H1 (cell line): ENCODE measurements around the gene RAB22A. TPM values are rescaled to one million over a fixed set of nuclear protein-coding genes. Genes with fewer than 3 reads are reported as not detected.

Experiments used
- CTCF ChIA-PET: fragments of 300-600 bp; sonication (Branson Sonifier 250); formaldehyde crosslinking; loops from one replicate; lab custom pipeline; 2021; ENCODE audit not compliant: partially characterized antibody; lab: Charles Lee
- POLR2A ChIA-PET: fragments of 300-600 bp; sonication (Branson Sonifier 250); formaldehyde crosslinking; loops from one replicate; lab custom pipeline; 2021; ENCODE audit warnings: inconsistent platforms; ENCODE audit not compliant: partially characterized antibody; lab: Charles Lee
- DNase-seq, 2 experiments: peaks; one replicate each; pipeline versions ENCODE4 v3.0.0 to v3.0.0-alpha.2; 2010 to 2022; ENCODE audit warnings: low spot score in 2 of 2, low read depth in 1 of 2, mixed read lengths in 1 of 2
- FAIRE-seq: peaks from 2 replicates; lab custom pipeline; 2011; peaks lifted over from hg19 to GRCh38; lab: Jason Lieb, UNC
- H2AFZ ChIP-seq: 2 replicates; pipeline ENCODE4 v1.8.1; 2012; ENCODE audit warnings: low read length, inconsistent platforms
- H2AK5ac ChIP-seq: 2 replicates; pipeline ENCODE4 v1.6.1; 2013; ENCODE audit warnings: low read depth, low read length
- H2BK120ac ChIP-seq: replicated peaks from 2 replicates; pipeline ENCODE3; 2013; ENCODE audit warnings: low read depth, low read length, inconsistent platforms
- H2BK12ac ChIP-seq: 2 replicates; pipeline ENCODE4 v1.6.1; 2013; ENCODE audit warnings: low read depth, low read length
- H2BK15ac ChIP-seq: 2 replicates; pipeline ENCODE4 v1.6.1; 2013; ENCODE audit warnings: low read length
- H2BK20ac ChIP-seq: 2 replicates; pipeline ENCODE4 v1.6.1; 2013; ENCODE audit warnings: low read length
- H2BK5ac ChIP-seq: 2 replicates; pipeline ENCODE4 v1.6.1; 2013; ENCODE audit warnings: low read depth, low read length
- H3K14ac ChIP-seq: 2 replicates; pipeline ENCODE4 v1.6.1; 2013; ENCODE audit warnings: inconsistent platforms; ENCODE audit not compliant: insufficient read length
- H3K18ac ChIP-seq: 2 replicates; pipeline ENCODE4 v1.6.1; 2013; ENCODE audit warnings: low read length; ENCODE audit errors: extremely low read depth
- H3K23ac ChIP-seq: 2 replicates; pipeline ENCODE4 v1.6.1; 2013; ENCODE audit warnings: inconsistent platforms; ENCODE audit not compliant: insufficient read length
- H3K23me2 ChIP-seq: 2 replicates; pipeline ENCODE4 v1.6.1; 2013; ENCODE audit warnings: low read depth, low read length
- H3K27ac ChIP-seq: 2 replicates; pipeline ENCODE4 v1.6.1; 2011; ENCODE audit warnings: low read depth, low read length, inconsistent platforms
- H3K27me3 ChIP-seq, 4 experiments: replicated peaks in 1 of 4; 1 replicate in 1 of 4; 2 replicates in 3 of 4; pipeline versions ENCODE4 v1.6.1 to v1.8.1; 2011 to 2013; ENCODE audit warnings: low read length in 3 of 4, mild to moderate bottlenecking in 3 of 4, inconsistent platforms in 2 of 4, mixed read lengths in 2 of 4, moderate library complexity in 1 of 4; ENCODE audit not compliant: control insufficient read depth in 3 of 4, insufficient read depth in 3 of 4; ENCODE audit errors: extremely low read depth in 1 of 4
- H3K36me3 ChIP-seq, 4 experiments: 2 replicates each; pipeline versions ENCODE4 v1.6.1 to v1.8.1; 2011 to 2013; ENCODE audit warnings: mild to moderate bottlenecking in 4 of 4, low read length in 3 of 4, moderate library complexity in 2 of 4, control low read depth in 1 of 4, inconsistent platforms in 1 of 4; ENCODE audit not compliant: insufficient read depth in 4 of 4, control insufficient read depth in 2 of 4
- H3K4ac ChIP-seq: replicated peaks from 2 replicates; pipeline ENCODE3; 2013; ENCODE audit warnings: low read length, low read depth, mixed read lengths, inconsistent platforms; ENCODE audit not compliant: insufficient read length
- H3K4me1 ChIP-seq, 4 experiments: replicated peaks in 1 of 4; 1 replicate in 1 of 4; 2 replicates in 3 of 4; pipeline versions ENCODE4 v1.6.1 to v1.8.1; 2011 to 2013; ENCODE audit warnings: low read length in 3 of 4, inconsistent platforms in 2 of 4, mixed read lengths in 1 of 4; ENCODE audit not compliant: insufficient read depth in 4 of 4, control insufficient read depth in 3 of 4
- H3K4me2 ChIP-seq, 2 experiments: 2 replicates each; pipeline versions ENCODE4 v1.6.1 to v1.8.1; 2011 to 2013; ENCODE audit warnings: low read depth in 2 of 2, low read length in 2 of 2, control low read depth in 1 of 2, inconsistent platforms in 1 of 2, mild to moderate bottlenecking in 1 of 2; ENCODE audit not compliant: insufficient read depth in 1 of 2
- H3K4me3 ChIP-seq, 4 experiments: fragments of 200-600, 300-600 bp in 1 of 4; sonication (generic), shearing (Covaris generic), sonication (Bioruptor Twin) in 1 of 4; 2 replicates each; pipeline versions ENCODE4 v1.5.1 to v1.8.1; 2011 to 2016; ENCODE audit warnings: low read length in 4 of 4, low read depth in 3 of 4, control low read depth in 2 of 4, inconsistent platforms in 2 of 4, mild to moderate bottlenecking in 2 of 4, mixed read lengths in 1 of 4, moderate library complexity in 1 of 4; ENCODE audit not compliant: insufficient read depth in 2 of 4; ENCODE audit errors: extremely low read depth in 1 of 4
- H3K56ac ChIP-seq: replicated peaks from 2 replicates; pipeline ENCODE3; 2013; ENCODE audit warnings: low read depth, mild to moderate bottlenecking, mixed read lengths, low read length, inconsistent platforms; ENCODE audit not compliant: insufficient read length
- H3K79me1 ChIP-seq: 2 replicates; pipeline ENCODE4 v1.6.1; 2013; ENCODE audit warnings: low read depth, low read length, control low read depth
- H3K79me2 ChIP-seq, 2 experiments: 2 replicates each; pipeline versions ENCODE4 v1.6.1 to v1.8.1; 2012 to 2013; ENCODE audit warnings: low read length in 2 of 2, mild to moderate bottlenecking in 2 of 2, inconsistent platforms in 1 of 2; ENCODE audit not compliant: insufficient read depth in 2 of 2, control insufficient read depth in 1 of 2
- H3K9ac ChIP-seq, 4 experiments: replicated peaks in 1 of 4; 1 replicate in 1 of 4; 2 replicates in 3 of 4; pipeline versions ENCODE4 v1.6.1 to v1.8.1; 2011 to 2013; ENCODE audit warnings: low read depth in 3 of 4, low read length in 3 of 4, control low read depth in 2 of 4, mild to moderate bottlenecking in 2 of 4, moderate library complexity in 2 of 4, inconsistent platforms in 1 of 4; ENCODE audit errors: extremely low read depth in 1 of 4
- H3K9me3 ChIP-seq, 2 experiments: 2 replicates each; pipeline versions ENCODE4 v1.6.1 to v1.8.1; 2012 to 2013; ENCODE audit warnings: mild to moderate bottlenecking in 2 of 2, moderate library complexity in 2 of 2, control low read depth in 1 of 2, inconsistent platforms in 1 of 2, low read depth in 1 of 2, low read length in 1 of 2, mixed read lengths in 1 of 2; ENCODE audit not compliant: insufficient read depth in 2 of 2
- H4K20me1 ChIP-seq, 2 experiments: replicated peaks in 1 of 2; 2 replicates each; pipeline versions ENCODE3 to v1.8.1; 2011 to 2013; ENCODE audit warnings: inconsistent platforms in 2 of 2, low read length in 2 of 2, mild to moderate bottlenecking in 1 of 2; ENCODE audit not compliant: insufficient read depth in 2 of 2, control insufficient read depth in 1 of 2
- H4K5ac ChIP-seq: 2 replicates; pipeline ENCODE4 v1.6.1; 2013; ENCODE audit warnings: low read length, low read depth, mixed read lengths, inconsistent platforms; ENCODE audit not compliant: insufficient read length
- H4K8ac ChIP-seq: 2 replicates; pipeline ENCODE4 v1.8.0; 2013; ENCODE audit warnings: mild to moderate bottlenecking, moderate library complexity, low read length, inconsistent platforms; ENCODE audit not compliant: insufficient read depth; ENCODE audit errors: extremely low read depth
- H4K91ac ChIP-seq: replicated peaks from 2 replicates; pipeline ENCODE3; 2013; ENCODE audit warnings: low read length, mixed read lengths, inconsistent platforms; ENCODE audit not compliant: insufficient read length
- CTCF ChIP-seq, 3 experiments: IDR thresholded peaks; 1 replicate in 2 of 3; 2 replicates in 1 of 3; pipeline versions ENCODE4 v1.5.1 to v1.6.1; 2011; ENCODE audit warnings: low read length in 3 of 3, mild to moderate bottlenecking in 3 of 3, inconsistent platforms in 2 of 3, low read depth in 1 of 3, moderate library complexity in 1 of 3; ENCODE audit not compliant: insufficient read depth in 1 of 3; ENCODE audit errors: control extremely low read depth in 1 of 3
- SP1 ChIP-seq: IDR thresholded peaks from 2 replicates; pipeline ENCODE4 v1.6.1; 2011; ENCODE audit warnings: low read depth, low read length
- WGBS, 2 experiments: shearing (Covaris generic) in 1 of 2; methylation state at CpG; one replicate each; pipeline versions ENCODE4 v1.1.6 to v1.1.7; 2013 to 2015; ENCODE audit warnings: low lambda C conversion rate in 2 of 2, mixed read lengths in 2 of 2, inconsistent platforms in 1 of 2, low coverage in 1 of 2, missing lambda C conversion rate in 1 of 2; ENCODE audit not compliant: insufficient replicate concordance in 2 of 2, insufficient coverage in 1 of 2, insufficient read length in 1 of 2; ENCODE audit errors: extremely low coverage in 1 of 2, missing lambda C conversion rate in 1 of 2; 5-methylcytosine and 5-hydroxymethylcytosine counted together
- polyA plus RNA-seq, 7 experiments: library from polyadenylated mRNA; depleted of rRNA in 3 of 7; stranded (reverse) in 5 of 7; unstranded in 2 of 7; fragments of >200 nt in 5 of 7; fragments of 200-250 nt in 2 of 7; gene quantifications; 1 replicate in 5 of 7; 2 replicates in 1 of 7; 4 replicates in 1 of 7; pipeline versions ENCODE4 v1.2.1 to v1.2.3, GENCODE V29; 2011 to 2013; ENCODE audit warnings: missing spikeins in 2 of 7, mixed read lengths in 2 of 7
- total RNA-seq: library from RNA; stranded (reverse); fragmentation: NEBNext Ultra II Directional; extraction: Animal tissue kit (Norgen Biotek cat#: 25700); gene quantifications from 2 replicates; pipeline ENCODE4 v1.2.1, GENCODE V29; 2021

The RAB22A gene
- total and polyA plus RNA-seq, 2 of the 8 experiments (the other 6 are each of a cell fraction or from before 2014, with no cell fraction given): 3.1 to 6.6 TPM

- WGBS, 2 experiments: 93% methylated on average over 8 of the region's 8 CpGs; no CpG with 5 or more reads in 1 of the 2 experiments
- no peak for DNase-seq
- Histone ChIP-seq H3K9me3 (no peaks in the 10 kb centered on the region), H3K14ac (no peak overlapping the region), H3K79me2 (peaks cover 24 to 58% of the 10 kb centered on the region in 2 experiments), H3K56ac (no peak overlapping the region), H2AK5ac (no peak overlapping the region), H4K91ac (no peak overlapping the region), H2BK20ac (no peak overlapping the region), H3K18ac (no peak overlapping the region), H3K79me1 (peaks cover 6% of the 10 kb centered on the region), H2BK5ac (no peak overlapping the region), H2BK15ac (no peak overlapping the region), H3K4me3 (no peak overlapping the region), H3K4me2 (peak overlapping the region; percentile 75 to 96; a peak in 2 of 4 replicates), H4K20me1 (peaks cover 1 to 7% of the 10 kb centered on the region in 2 experiments), H3K23ac (no peak overlapping the region), H2BK120ac (no peak overlapping the region), H4K5ac (no peak overlapping the region), H4K8ac (no peak overlapping the region), H2BK12ac (no peak overlapping the region), H3K4ac (no peak overlapping the region), H3K23me2 (peaks cover 4% of the 10 kb centered on the region), H2AFZ (no peak overlapping the region), H3K9ac (no peak overlapping the region; a peak in 1 of 7 replicates), H3K4me1 (peaks cover 5 to 9% (median 6%) of the 10 kb centered on the region in 4 experiments; a peak in 6 of 7 replicates), H3K27me3 (no peaks in the 10 kb centered on the region), H3K36me3 (peaks cover 0 to 4% (median 2%) of the 10 kb centered on the region in 4 experiments; a peak in 2 of 8 replicates), H3K27ac (no peak overlapping the region)
- POLR2A ChIA-PET: interaction anchor here (0.5 to 2.0 kb wide), 6 partner anchors 13 to 295 kb away, joined by 3 to 12 read pairs (median 4); no protein-coding TSS in a partner anchor
- CTCF ChIA-PET: interaction anchor here (0.6 to 0.9 kb wide), 3 partner anchors 35 to 153 kb away, joined by 3 to 6 read pairs (median 4); no protein-coding TSS in a partner anchor
- no peak for FAIRE-seq
- TF ChIP-seq CTCF (IDR thresholded peaks at IDR 0.05; ENCODE audit: control extremely low read depth in 1 of 3, insufficient read depth in 1 of 3, low read depth in 1 of 3, low read length in 3 of 3) (no peak), SP1 (no peak)
Observed at GRCh38 chr20:58390659-58391035, 81.1 kb downstream of the RAB22A start.
